K562 (cell line): Measurements from ENCODE around the gene TMEM191C. TPM values are rescaled to one million over a fixed set of nuclear protein-coding genes. Genes with fewer than 3 reads are reported as not detected.

Source experiments
- ARNT ChIP-seq, 2 experiments: fragments of 450-650 bp; IDR thresholded peaks; 2 replicates each; pipeline ENCODE4 v1.6.1; 2016; ENCODE audit warnings: mild to moderate bottlenecking in 1 of 2
- BCL6 ChIP-seq: fragments of 250-450 bp; sonication (Bioruptor Pico); IDR thresholded peaks from 2 replicates; pipeline ENCODE4 v1.4.0; 2020
- CAMTA2 ChIP-seq: fragments of 250-450 bp; sonication (Bioruptor Pico); conservative IDR thresholded peaks from 2 replicates; pipeline ENCODE4 v1.5.1; 2022
- CREB5 ChIP-seq: fragments of 250-450 bp; sonication (Bioruptor Pico); IDR thresholded peaks from 2 replicates; pipeline ENCODE4 v1.5.0; 2020; ENCODE audit warnings: mild to moderate bottlenecking
- CREM ChIP-seq: IDR thresholded peaks from 2 replicates; pipeline ENCODE4 v1.6.1; 2014; ENCODE audit warnings: antibody characterized with exemption, low read depth
- EWSR1 ChIP-seq: fragments of 450-650 bp; IDR thresholded peaks from 2 replicates; pipeline ENCODE4 v1.6.1; 2018; ENCODE audit warnings: borderline replicate concordance, mild to moderate bottlenecking, low read depth, moderate library complexity; ENCODE audit not compliant: partially characterized antibody
- HOXB6 ChIP-seq: fragments of 250-450 bp; sonication (Bioruptor Pico); IDR thresholded peaks from 2 replicates; pipeline ENCODE4 v1.5.1; 2022; ENCODE audit warnings: mild to moderate bottlenecking, borderline replicate concordance
- IRF1 ChIP-seq: sonication (generic); formaldehyde crosslinking; IDR thresholded peaks from 2 replicates; pipeline ENCODE4 v1.8.0; 2022; ENCODE audit warnings: missing genetic modification reagents, mild to moderate bottlenecking, borderline replicate concordance
- MED1 ChIP-seq: sonication (generic); formaldehyde crosslinking; IDR thresholded peaks from 2 replicates; pipeline ENCODE4 v1.8.1; 2023; ENCODE audit warnings: missing genetic modification reagents, borderline replicate concordance
- NR2C2 ChIP-seq, 2 experiments: fragments of 200-800 bp in 1 of 2; sonication (Bioruptor generic) in 1 of 2; sonication (generic) in 1 of 2; formaldehyde crosslinking in 1 of 2; IDR thresholded peaks; 2 replicates each; pipeline versions ENCODE4 v1.6.1 to v1.8.0; 2016 to 2022; ENCODE audit warnings: mild to moderate bottlenecking in 1 of 2, missing compliant biosample characterization in 1 of 2, missing genetic modification characterization in 1 of 2, missing genetic modification reagents in 1 of 2
- PHF8 ChIP-seq: fragments of 200-600 bp; sonication (generic); IDR thresholded peaks from 2 replicates; pipeline ENCODE4 v1.6.1; 2012; ENCODE audit warnings: mixed run types, mild to moderate bottlenecking, inconsistent platforms, low read length, moderate library complexity, borderline replicate concordance
- PREB ChIP-seq: sonication (generic); formaldehyde crosslinking; IDR thresholded peaks from 2 replicates; pipeline ENCODE4 v1.8.1; 2023; ENCODE audit warnings: mild to moderate bottlenecking, missing genetic modification reagents
- PTBP1 ChIP-seq: fragments of 200-400 bp; formaldehyde crosslinking; IDR thresholded peaks from 2 replicates; pipeline ENCODE4 v1.6.1; 2017; ENCODE audit warnings: low read depth, low read length
- PURB ChIP-seq: sonication (generic); formaldehyde crosslinking; IDR thresholded peaks from 2 replicates; pipeline ENCODE4 v1.9.0; 2021; ENCODE audit warnings: low read depth, mild to moderate bottlenecking, missing genetic modification reagents
- U2AF1 ChIP-seq: fragments of 200-400 bp; formaldehyde crosslinking; optimal IDR thresholded peaks from 2 replicates; pipeline ENCODE3; 2017; ENCODE audit warnings: mild to moderate bottlenecking, low read depth, low read length, moderate library complexity
- ZBTB9 ChIP-seq: fragments of 450-650 bp; formaldehyde crosslinking; IDR thresholded peaks from 2 replicates; pipeline ENCODE4 v1.4.0; 2020; ENCODE audit warnings: mild to moderate bottlenecking, moderate library complexity
- ZFP1 ChIP-seq: fragments of 450-650 bp; formaldehyde crosslinking; IDR thresholded peaks from 2 replicates; pipeline ENCODE4 v1.4.0; 2020; ENCODE audit warnings: mild to moderate bottlenecking, mixed read lengths
- ZNF699 ChIP-seq: fragments of 250-450 bp; sonication (Bioruptor Pico); IDR thresholded peaks from 2 replicates; pipeline ENCODE4 v1.8.0; 2021; ENCODE audit warnings: mild to moderate bottlenecking, moderate library complexity; ENCODE audit not compliant: insufficient replicate concordance
- ZNF77 ChIP-seq: fragments of 250-450 bp; sonication (Bioruptor Pico); IDR thresholded peaks from 2 replicates; pipeline ENCODE4 v1.5.0; 2020
- ZNF785 ChIP-seq: fragments of 250-450 bp; sonication (Bioruptor Pico); IDR thresholded peaks from 2 replicates; pipeline ENCODE4 v1.4.0; 2020; ENCODE audit warnings: mild to moderate bottlenecking
- polyA plus RNA-seq, 8 experiments: library from polyadenylated mRNA; depleted of rRNA in 4 of 8; stranded (reverse) in 5 of 8; unstranded in 3 of 8; fragments of >200 nt; fragmentation: Nextera tagmentation in 2 of 8; fragmentation: Illumina TruSeq in 1 of 8; extraction: Ambion mirVana in 2 of 8; extraction: Trizol in 1 of 8; gene quantifications; 2 replicates each; pipeline versions ENCODE4 v1.2.1 to v1.2.3, GENCODE V29; 2011 to 2014; ENCODE audit warnings: inconsistent platforms in 1 of 8, missing spikeins in 1 of 8
- total RNA-seq, 7 experiments: library from RNA; depleted of rRNA in 6 of 7; stranded (reverse); fragments of >200 nt in 6 of 7; fragmentation: Illumina TruSeq in 2 of 7; extraction: Trizol in 2 of 7; gene quantifications; 2 replicates each; pipeline versions ENCODE4 v1.2.1 to v1.2.3, GENCODE V29; 2011 to 2021; ENCODE audit warnings: low replicate concordance in 1 of 7
- TF ChIP-seq, protein P1 (sequence below): fragments of 250-450 bp; sonication (Bioruptor Pico); IDR thresholded peaks from 2 replicates; pipeline ENCODE4 v1.5.0; 2022; ENCODE audit warnings: mild to moderate bottlenecking

The TMEM191C gene
- total and polyA plus RNA-seq, 9 of the 15 experiments (the other 6 are each of a cell fraction or from before 2014, with no cell fraction given): 0.15 to 7.1 (median 1.1) TPM

GRCh38 chr22:21450320-21450831, 16.8 kb upstream of the TMEM191C start (continued):
- TF ChIP-seq, protein P1, sequence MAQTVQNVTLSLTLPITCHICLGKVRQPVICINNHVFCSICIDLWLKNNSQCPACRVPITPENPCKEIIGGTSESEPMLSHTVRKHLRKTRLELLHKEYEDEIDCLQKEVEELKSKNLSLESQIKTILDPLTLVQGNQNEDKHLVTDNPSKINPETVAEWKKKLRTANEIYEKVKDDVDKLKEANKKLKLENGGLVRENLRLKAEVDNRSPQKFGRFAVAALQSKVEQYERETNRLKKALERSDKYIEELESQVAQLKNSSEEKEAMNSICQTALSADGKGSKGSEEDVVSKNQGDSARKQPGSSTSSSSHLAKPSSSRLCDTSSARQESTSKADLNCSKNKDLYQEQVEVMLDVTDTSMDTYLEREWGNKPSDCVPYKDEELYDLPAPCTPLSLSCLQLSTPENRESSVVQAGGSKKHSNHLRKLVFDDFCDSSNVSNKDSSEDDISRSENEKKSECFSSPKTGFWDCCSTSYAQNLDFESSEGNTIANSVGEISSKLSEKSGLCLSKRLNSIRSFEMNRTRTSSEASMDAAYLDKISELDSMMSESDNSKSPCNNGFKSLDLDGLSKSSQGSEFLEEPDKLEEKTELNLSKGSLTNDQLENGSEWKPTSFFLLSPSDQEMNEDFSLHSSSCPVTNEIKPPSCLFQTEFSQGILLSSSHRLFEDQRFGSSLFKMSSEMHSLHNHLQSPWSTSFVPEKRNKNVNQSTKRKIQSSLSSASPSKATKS (CRISPR knock-in tag): no peak
- TF ChIP-seq IRF1 (no peak), PHF8 (no peak), ZNF77 (CRISPR knock-in tag) (no peak), BCL6 (no peak), CREB5 (no peak), PURB (CRISPR knock-in tag) (0 out of 2 replicates have a peak, but pooled peaks have one; percentile 82), EWSR1 (no peak), NR2C2 (CRISPR knock-in tag; IDR thresholded peaks at IDR 0.05) (no peak), NR2C2 (tag; IDR thresholded peaks at IDR 0.05) (no peak), CREM (0 out of 2 replicates have a peak, but pooled peaks have one; percentile 13), ZBTB9 (CRISPR knock-in tag) (no peak), CAMTA2 (CRISPR knock-in tag) (0 out of 2 replicates have a peak, but pooled peaks have one; percentile 54), MED1 (CRISPR knock-in tag) (peak; percentile 20; the same call in 1 of the 2 replicates), PTBP1 (no peak), PREB (CRISPR knock-in tag) (no peak), ZNF785 (CRISPR knock-in tag) (no peak), ZFP1 (CRISPR knock-in tag) (no peak), HOXB6 (no peak), ZNF699 (CRISPR knock-in tag) (no peak), U2AF1 (no peak), ARNT (IDR thresholded peaks at IDR 0.05) (no peak)
